Epithelial cell of prostate (primary cell): ENCODE measurements around the gene UMODL1.

ENCODE experiments used
- DNase-seq: peaks from one replicate; pipeline ENCODE4 v3.0.0-alpha.2; 2011; ENCODE audit warnings: low read depth, low spot score
- H3K27ac ChIP-seq: fragments of 450-650 bp; 2 replicates; pipeline ENCODE4 v1.5.1; 2017; ENCODE audit warnings: mild to moderate bottlenecking

The UMODL1 gene

GRCh38 chr21:42182713-42183371, 111.7 kb downstream of the UMODL1 start:
- no peak overlapping the region for H3K27ac ChIP-seq
- DNase-seq, result no peak

GRCh38 chr21:42183374-42184266, 112.5 kb downstream of the UMODL1 start:
- DNase-seq, result no peak
- H3K27ac ChIP-seq, result no peak overlapping the region

GRCh38 chr21:42186591-42186990, 115.5 kb downstream of the UMODL1 start:
- no peak overlapping the region for H3K27ac ChIP-seq
- DNase-seq, result no peak

- no peak for DNase-seq
- H3K27ac ChIP-seq, result no peak overlapping the region
Observed at GRCh38 chr21:42187976-42188653, 117.0 kb downstream of the UMODL1 start.

- DNase-seq, result no peak
- H3K27ac ChIP-seq, result no peak overlapping the region
Observed at GRCh38 chr21:42188663-42189062, 117.5 kb downstream of the UMODL1 start.

- no peak for DNase-seq
- H3K27ac ChIP-seq, result no peak overlapping the region
Observed at GRCh38 chr21:42189431-42189830, 118.3 kb downstream of the UMODL1 start.

- H3K27ac ChIP-seq, result no peak overlapping the region
- no peak for DNase-seq
Observed at GRCh38 chr21:42189860-42190485, 118.9 kb downstream of the UMODL1 start.

- DNase-seq, result no peak
- no peak overlapping the region for H3K27ac ChIP-seq
Observed at GRCh38 chr21:42190486-42190863, 119.4 kb downstream of the UMODL1 start.

GRCh38 chr21:42191064-42191463, 119.9 kb downstream of the UMODL1 start:
- H3K27ac ChIP-seq, result no peak overlapping the region
- no peak for DNase-seq

- H3K27ac ChIP-seq, result peak overlapping the region; percentile 51
- DNase-seq, result no peak
Observed at GRCh38 chr21:42191696-42192595, 120.8 kb downstream of the UMODL1 start.
